Stimulated activated naive CD8-positive, alpha-beta T cell treated with anti-CD3 and anti-CD28 coated beads, Interleukin-15, Interleukin-2, amounts not matched to agents 100 ng/mL and 50 ng/mL, for 24 hours (primary cell): ENCODE data around the gene CDKN2AIP.
"Not testable (repeated sequence)": the region's sequence is repeated elsewhere in the genome, so short reads cannot be mapped to it uniquely, and the experiment has no call there.

Experiments used
- H3K27ac Mint-ChIP-seq: one replicate; pipeline ENCODE4 v1.8.0; 2021; ENCODE audit warnings: mild to moderate bottlenecking, mixed read lengths
- H3K27me3 Mint-ChIP-seq: one replicate; pipeline ENCODE4 v1.8.0; 2021; ENCODE audit warnings: mixed read lengths
- H3K36me3 Mint-ChIP-seq: one replicate; pipeline ENCODE4 v1.8.0; 2021; ENCODE audit warnings: low read depth, mixed read lengths
- H3K4me1 Mint-ChIP-seq: one replicate; pipeline ENCODE4 v1.8.0; 2021; ENCODE audit warnings: low read depth, mixed read lengths
- H3K4me3 Mint-ChIP-seq: one replicate; pipeline ENCODE4 v1.8.0; 2021; ENCODE audit warnings: mild to moderate bottlenecking, mixed read lengths
- H3K9me3 Mint-ChIP-seq: one replicate; pipeline ENCODE4 v1.8.0; 2021; ENCODE audit warnings: mixed read lengths

Gene CDKN2AIP

DNA sequence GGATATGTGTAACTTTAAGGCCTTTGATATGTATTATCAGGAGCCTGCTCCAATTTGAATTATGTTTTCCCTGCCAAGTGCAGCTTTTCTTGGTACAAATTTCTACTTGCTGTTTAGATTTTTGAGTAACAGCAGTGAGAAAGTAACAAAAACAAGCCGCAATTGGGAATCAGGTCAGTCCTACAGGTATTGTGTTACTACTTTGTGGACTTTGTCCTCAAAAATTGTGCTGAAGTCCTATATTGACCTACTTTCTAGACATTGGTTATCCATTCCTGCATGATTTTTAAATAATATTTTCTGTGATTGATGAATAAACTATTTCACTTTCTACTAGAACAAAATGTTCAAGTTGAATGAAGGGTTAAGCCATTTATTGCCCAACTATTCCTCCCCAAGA is 5.7 kb downstream of the CDKN2AIP start:
- H3K36me3 Mint-ChIP-seq = peaks cover 52% of the 10 kb centered on the region
- H3K27me3 Mint-ChIP-seq = no peaks in the 10 kb centered on the region
- H3K4me1 Mint-ChIP-seq = peaks cover 49% of the 10 kb centered on the region
- H3K27ac Mint-ChIP-seq = no peak overlapping the region
- H3K9me3 Mint-ChIP-seq = no peaks in the 10 kb centered on the region
- no peak overlapping the region for H3K4me3 Mint-ChIP-seq

DNA sequence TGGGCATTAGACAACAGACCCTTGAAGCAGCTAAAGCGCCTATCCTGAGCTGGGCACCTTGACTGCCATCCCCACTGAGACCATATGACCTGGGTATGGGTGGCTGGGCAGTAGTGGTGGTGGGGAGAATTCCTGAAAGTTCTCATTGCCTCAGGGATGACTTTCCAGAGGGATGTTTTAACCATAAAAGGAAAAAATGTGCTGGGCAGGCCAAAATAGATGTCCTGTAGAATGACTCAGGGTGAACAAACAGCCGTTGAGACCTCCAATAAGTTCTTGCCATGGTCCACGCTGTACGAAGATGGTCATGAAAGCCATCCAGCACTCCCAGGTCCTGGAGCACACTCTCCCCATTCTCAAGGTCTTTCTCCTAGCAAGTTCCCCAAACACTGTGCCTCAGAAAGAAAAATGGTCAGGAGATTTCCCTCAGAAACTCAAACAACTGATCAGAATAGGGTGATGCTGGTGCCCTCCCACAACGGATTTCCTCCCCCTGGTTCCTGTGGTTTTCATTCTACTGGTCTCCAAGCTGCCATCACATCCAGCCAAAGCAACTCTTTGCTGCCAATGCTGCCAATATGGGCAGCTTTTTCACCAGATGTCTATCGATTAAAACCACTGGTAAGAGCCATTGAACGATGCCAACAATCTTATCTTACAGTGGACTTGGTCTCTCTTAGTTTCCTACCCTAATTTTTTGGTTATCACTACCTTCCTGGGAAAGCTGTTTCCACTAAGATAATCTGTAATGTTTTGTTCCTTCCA is 11.2 kb downstream of the CDKN2AIP start:
- Mint-ChIP-seq H3K27ac (peak overlapping the region; percentile 57), H3K27me3 (no peaks in the 10 kb centered on the region), H3K9me3 (no peaks in the 10 kb centered on the region), H3K36me3 (peaks cover 8% of the 10 kb centered on the region), H3K4me3 (no peak overlapping the region), H3K4me1 (peaks cover 20% of the 10 kb centered on the region)

DNA sequence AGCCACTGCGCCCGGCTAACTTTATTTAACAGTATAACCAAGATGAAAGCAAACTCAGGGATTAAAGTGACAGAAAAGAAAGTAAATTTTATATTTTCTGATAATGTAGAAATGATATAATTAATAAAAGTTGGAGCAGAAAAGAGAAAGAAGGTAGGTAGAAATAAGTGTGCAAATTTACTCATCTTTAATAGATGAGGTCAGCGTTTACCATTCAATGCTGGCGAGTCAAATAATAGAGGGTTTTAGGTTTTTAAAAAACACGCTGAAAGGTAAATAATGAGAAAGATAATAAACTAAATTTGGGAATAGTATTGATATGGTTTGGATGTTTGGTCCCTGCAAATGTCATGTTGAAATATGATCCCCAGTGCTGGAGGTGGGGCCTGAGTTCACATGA is 13.6 kb downstream of the CDKN2AIP start:
- Mint-ChIP-seq H3K27me3 (no peaks in the 10 kb centered on the region), H3K9me3 (no peaks in the 10 kb centered on the region), H3K36me3 (no peaks in the 10 kb centered on the region)

DNA sequence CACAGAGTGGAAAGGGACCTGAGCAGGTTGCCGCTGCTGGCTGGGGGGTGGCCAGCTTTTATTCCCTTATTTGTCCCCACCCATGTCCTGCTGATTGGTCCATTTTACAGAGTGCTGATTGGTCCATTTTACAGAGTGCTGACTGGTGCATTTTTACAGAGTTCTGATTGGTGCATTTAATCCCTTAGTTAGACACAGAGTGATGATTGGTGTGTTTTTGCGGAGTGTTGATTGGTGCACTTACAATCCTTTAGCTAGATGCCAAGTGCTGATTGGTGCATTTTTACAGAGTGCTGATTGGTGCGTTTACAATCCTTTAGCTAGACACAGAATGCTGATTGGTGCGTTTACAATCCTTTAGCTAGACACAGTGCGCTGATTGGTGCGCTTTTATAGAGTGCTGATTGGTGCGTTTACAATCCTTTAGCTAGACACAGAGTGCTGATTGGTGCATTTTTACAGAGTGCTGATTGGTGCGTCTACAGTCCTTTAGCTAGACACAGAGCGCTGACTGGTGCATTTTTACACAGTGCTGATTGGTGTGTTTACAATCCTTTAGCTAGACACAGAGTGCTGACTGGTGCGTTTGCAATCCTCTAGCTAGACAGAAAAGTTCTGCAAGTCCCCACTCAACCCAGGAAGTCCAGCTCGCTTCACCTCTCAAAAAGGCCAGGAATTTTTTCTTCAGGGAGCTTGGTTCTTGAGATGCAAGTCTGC is 19.6 kb downstream of the CDKN2AIP start:
- H3K36me3 Mint-ChIP-seq, H3K9me3 Mint-ChIP-seq, H3K27me3 Mint-ChIP-seq, H3K27ac Mint-ChIP-seq, H3K4me1 Mint-ChIP-seq, H3K4me3 Mint-ChIP-seq: not testable (repeated sequence)

More for the DNA sequence above, 13.6 kb downstream of the CDKN2AIP start:
- no peak overlapping the region for H3K4me3 Mint-ChIP-seq
- H3K4me1 Mint-ChIP-seq = peaks cover 17% of the 10 kb centered on the region
- H3K27ac Mint-ChIP-seq = no peak overlapping the region

DNA sequence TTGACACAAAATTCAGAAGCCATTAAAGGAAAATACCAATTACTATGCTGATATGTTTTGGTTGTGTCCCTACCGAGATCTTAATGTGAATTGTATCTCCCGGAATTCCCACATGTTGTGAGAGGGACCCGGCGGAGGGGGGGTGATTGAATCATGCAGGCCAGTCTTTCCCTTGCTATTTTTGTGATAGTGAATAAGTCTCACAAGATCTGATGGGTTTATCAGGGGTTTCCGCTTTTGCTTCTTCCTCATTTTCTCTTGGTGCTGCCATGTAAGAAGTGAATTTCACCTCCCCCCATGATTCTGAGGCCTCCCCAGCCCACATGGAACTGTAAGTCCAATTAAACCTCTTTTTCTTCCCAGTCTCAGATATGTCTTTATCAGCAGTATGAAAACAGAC is 21.4 kb downstream of the CDKN2AIP start:
- H3K36me3 Mint-ChIP-seq, H3K27me3 Mint-ChIP-seq, H3K9me3 Mint-ChIP-seq, H3K27ac Mint-ChIP-seq, H3K4me3 Mint-ChIP-seq, H3K4me1 Mint-ChIP-seq: not testable (repeated sequence)

DNA sequence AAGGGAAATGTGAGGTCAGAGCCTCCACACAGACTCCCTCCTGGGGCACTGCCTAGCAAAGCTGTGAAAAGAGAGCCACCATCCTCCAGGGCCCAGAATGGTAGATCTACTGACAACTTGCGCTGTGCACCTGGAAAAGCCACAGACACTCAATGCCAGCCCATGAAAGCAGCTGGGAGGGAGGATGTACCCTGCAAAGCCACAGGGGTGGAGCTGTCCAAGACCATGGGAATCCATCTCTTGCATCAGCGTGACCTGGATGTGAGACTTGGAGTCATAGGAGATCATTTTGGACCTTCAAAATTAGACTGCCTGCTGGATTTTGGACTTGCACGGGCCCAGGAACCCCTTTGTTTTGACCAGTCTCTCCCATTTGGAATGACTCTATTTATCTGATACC is 22.8 kb downstream of the CDKN2AIP start:
- H3K27me3 Mint-ChIP-seq = no peaks in the 10 kb centered on the region
- H3K4me3 Mint-ChIP-seq = no peak overlapping the region
- peaks cover 2% of the 10 kb centered on the region for H3K4me1 Mint-ChIP-seq
- H3K9me3 Mint-ChIP-seq = no peaks in the 10 kb centered on the region
- no peak overlapping the region for H3K27ac Mint-ChIP-seq
- no peaks in the 10 kb centered on the region for H3K36me3 Mint-ChIP-seq

DNA sequence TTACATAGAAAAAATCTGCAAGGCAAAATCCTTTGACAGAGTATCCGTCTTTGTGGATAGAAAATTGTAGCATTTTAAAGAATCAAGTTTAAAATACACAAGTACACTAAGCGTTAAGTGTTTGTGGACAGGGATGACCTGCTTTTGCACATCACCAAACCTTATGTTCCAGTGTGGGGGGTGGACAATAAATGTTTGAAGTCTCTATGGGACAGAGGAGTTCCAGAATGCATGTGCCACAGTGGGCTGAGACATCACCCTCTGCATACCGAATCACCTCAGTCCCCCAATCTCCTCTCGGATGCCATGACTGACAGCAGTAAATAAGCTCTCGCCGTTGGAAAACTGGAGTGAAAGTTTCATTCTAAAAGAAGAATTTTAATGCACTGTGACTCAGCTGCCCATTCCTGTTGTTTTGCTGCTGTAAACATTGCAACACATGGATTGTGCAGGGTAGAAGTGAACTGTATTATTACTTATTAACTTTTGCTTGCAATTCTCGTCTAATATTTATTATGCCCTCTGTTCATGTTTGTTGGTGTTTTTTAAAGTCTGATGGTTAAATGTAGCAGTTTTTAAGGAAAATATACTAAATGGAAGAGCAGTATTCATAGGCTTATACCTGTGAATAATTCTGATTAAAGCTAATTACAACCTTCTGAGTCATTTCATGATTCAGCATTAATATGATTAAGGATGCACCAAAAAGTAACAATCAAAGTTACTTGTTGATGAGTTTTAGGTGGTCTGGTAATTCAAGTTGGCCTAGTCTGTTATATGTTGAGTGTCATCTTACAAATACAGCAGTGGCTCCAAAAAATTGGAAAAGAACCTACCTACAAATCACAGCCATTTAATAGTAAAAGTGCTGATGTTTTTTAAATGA is 24.0 kb downstream of the CDKN2AIP start:
- H3K4me3 Mint-ChIP-seq = no peak overlapping the region
- no peaks in the 10 kb centered on the region for H3K27me3 Mint-ChIP-seq
- H3K36me3 Mint-ChIP-seq = no peaks in the 10 kb centered on the region
- H3K27ac Mint-ChIP-seq = no peak overlapping the region
- H3K9me3 Mint-ChIP-seq = no peaks in the 10 kb centered on the region
- peaks cover 6% of the 10 kb centered on the region for H3K4me1 Mint-ChIP-seq

DNA sequence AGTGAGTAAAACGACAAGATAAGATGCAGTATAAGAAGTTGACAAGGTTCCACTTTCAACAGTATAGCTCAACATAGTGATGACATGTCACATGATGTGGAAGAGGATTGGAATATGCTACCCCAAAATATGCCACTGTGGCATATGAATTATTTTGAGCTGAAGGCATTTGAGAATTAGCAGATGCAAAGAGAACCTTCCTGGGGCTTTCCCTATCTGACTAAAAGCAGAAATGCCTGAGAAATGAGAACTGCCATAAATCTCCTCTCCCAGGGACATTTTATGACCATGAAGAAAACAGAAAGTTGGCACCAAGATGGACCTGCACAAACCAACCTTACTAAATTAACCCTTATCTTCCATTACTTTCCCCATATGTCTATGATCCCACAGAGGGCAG is 24.8 kb downstream of the CDKN2AIP start:
- H3K27ac Mint-ChIP-seq = no peak overlapping the region
- H3K27me3 Mint-ChIP-seq = no peaks in the 10 kb centered on the region
- H3K4me1 Mint-ChIP-seq = peaks cover 6% of the 10 kb centered on the region
- no peak overlapping the region for H3K4me3 Mint-ChIP-seq
- H3K36me3 Mint-ChIP-seq = no peaks in the 10 kb centered on the region
- H3K9me3 Mint-ChIP-seq = no peaks in the 10 kb centered on the region

DNA sequence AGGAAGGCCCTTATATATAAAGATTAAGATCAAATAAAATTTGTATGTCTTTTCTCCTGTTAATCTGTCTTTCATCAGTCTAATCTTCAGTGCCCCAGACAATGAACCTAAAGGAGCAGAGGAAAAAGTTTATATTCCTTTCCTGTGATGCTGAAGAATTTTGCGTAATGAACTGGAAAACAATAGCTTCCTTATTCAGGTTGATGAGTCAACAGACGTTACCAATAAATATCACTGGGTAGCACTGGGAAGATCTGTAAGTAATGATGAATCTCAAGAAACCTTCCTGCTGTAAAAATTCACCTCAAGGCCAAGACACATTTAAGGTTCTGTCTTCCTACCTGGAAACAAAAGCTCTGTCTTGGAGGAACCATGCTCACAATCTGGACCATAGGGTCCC is 25.5 kb downstream of the CDKN2AIP start:
- no peak overlapping the region for H3K4me3 Mint-ChIP-seq
- no peak overlapping the region for H3K27ac Mint-ChIP-seq
- H3K4me1 Mint-ChIP-seq = peaks cover 6% of the 10 kb centered on the region
- no peaks in the 10 kb centered on the region for H3K36me3 Mint-ChIP-seq
- H3K9me3 Mint-ChIP-seq = no peaks in the 10 kb centered on the region
- H3K27me3 Mint-ChIP-seq = no peaks in the 10 kb centered on the region

DNA sequence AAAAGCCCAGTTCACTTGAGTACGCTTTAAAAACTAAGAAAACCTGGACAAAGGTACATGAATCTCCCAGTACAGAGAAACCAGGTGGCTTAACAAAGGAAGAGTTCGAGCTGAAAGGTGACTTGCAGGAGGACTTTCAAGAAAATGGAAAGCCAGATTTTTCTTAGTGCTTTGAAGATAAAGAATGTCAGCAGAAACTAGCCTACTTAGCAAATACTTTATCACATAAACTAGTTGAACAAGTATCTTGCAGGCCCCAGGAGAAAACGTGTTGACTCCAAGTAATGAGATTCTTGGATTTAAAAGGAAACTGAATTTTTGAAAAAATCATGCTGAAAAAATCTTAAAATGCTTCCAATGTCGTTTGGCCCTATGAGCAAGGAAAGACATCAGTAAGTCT is 26.4 kb downstream of the CDKN2AIP start:
- H3K27me3 Mint-ChIP-seq = no peaks in the 10 kb centered on the region
- H3K27ac Mint-ChIP-seq = no peak overlapping the region
- no peaks in the 10 kb centered on the region for H3K9me3 Mint-ChIP-seq
- no peaks in the 10 kb centered on the region for H3K36me3 Mint-ChIP-seq
- H3K4me3 Mint-ChIP-seq = no peak overlapping the region
- H3K4me1 Mint-ChIP-seq = peaks cover 6% of the 10 kb centered on the region

DNA sequence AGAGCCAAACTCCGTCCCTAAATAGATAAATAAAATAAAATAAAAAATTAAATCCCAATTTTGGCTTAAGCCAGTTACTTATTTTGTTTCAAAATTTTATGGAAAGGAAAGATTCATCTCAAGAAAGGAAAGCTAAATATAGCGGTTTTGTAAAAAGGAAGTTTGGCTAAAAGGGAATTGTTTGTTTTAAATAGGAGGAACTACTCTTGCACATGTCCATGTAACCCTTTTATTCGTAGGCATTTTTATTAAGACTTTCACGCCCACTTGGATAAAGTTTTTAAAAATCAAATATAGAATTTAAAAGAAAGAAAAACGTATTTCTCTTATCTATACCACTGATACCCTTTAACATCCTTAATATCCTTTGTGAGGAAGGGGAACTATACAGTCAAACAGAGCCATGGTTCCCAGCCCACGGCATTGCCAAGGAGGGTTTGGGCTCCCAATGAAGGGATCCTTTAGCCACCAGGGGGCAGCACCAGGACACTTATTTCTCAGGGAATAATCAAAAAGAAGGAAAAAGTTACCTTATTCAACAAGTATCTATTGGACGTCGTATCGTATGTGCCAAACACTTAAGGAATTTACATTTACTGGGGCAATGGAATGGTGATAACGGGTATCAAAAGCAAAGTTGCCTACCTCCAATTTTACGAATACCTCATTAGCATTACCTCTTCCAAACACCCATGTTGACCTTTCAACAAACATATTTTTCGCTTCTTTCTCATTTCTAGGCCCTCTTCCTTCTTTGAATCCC is 27.7 kb downstream of the CDKN2AIP start:
- no peaks in the 10 kb centered on the region for H3K36me3 Mint-ChIP-seq
- H3K4me3 Mint-ChIP-seq = no peak overlapping the region
- H3K4me1 Mint-ChIP-seq = peaks cover 6% of the 10 kb centered on the region
- no peak overlapping the region for H3K27ac Mint-ChIP-seq
- no peaks in the 10 kb centered on the region for H3K9me3 Mint-ChIP-seq
- no peaks in the 10 kb centered on the region for H3K27me3 Mint-ChIP-seq

DNA sequence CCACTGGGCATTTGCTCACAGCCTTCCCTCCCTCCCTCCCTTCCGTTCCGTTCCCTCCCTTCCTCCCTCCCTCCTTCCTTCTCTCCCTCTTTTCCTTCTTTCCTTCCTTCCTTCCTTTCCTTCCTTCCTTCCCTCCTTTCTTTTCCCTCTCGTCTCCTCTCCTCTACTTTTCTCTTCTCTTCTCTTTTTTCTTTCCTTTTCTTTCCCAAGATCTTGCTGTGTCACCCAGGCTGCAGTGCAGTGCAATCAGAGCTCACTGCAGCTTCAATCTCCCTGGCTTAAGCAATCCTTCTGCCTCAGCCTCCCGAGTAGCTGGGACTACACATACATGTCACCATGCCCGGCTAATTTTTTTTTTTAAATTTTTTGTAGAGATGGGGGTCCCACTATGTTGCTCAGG is 33.7 kb downstream of the CDKN2AIP start:
- H3K27me3 Mint-ChIP-seq = no peaks in the 10 kb centered on the region
- H3K36me3 Mint-ChIP-seq = no peaks in the 10 kb centered on the region
- no peaks in the 10 kb centered on the region for H3K4me1 Mint-ChIP-seq
- H3K27ac Mint-ChIP-seq = no peak overlapping the region
- H3K4me3 Mint-ChIP-seq = no peak overlapping the region
- no peaks in the 10 kb centered on the region for H3K9me3 Mint-ChIP-seq

DNA sequence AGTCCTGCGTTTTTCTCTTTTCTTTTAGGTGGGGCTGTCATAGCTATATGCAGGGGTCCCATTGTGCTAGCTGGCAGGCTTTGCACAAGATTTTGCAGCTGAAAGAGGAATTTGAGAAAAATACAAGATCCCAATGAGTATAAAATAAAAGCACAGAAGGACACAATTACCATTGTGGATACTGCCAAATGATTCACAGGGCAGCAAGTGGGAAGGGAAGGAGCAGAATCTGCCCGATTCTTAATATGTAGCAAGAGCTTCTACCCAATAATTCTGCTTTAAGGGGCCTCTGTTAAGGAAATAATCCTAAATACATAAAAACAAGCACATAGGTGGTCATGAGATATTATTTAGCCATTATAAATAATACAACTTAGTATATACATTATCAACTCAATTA is 34.5 kb downstream of the CDKN2AIP start:
- no peak overlapping the region for H3K27ac Mint-ChIP-seq
- H3K27me3 Mint-ChIP-seq = no peaks in the 10 kb centered on the region
- no peak overlapping the region for H3K4me3 Mint-ChIP-seq
- H3K36me3 Mint-ChIP-seq = no peaks in the 10 kb centered on the region
- H3K4me1 Mint-ChIP-seq = no peaks in the 10 kb centered on the region
- H3K9me3 Mint-ChIP-seq = no peaks in the 10 kb centered on the region

DNA sequence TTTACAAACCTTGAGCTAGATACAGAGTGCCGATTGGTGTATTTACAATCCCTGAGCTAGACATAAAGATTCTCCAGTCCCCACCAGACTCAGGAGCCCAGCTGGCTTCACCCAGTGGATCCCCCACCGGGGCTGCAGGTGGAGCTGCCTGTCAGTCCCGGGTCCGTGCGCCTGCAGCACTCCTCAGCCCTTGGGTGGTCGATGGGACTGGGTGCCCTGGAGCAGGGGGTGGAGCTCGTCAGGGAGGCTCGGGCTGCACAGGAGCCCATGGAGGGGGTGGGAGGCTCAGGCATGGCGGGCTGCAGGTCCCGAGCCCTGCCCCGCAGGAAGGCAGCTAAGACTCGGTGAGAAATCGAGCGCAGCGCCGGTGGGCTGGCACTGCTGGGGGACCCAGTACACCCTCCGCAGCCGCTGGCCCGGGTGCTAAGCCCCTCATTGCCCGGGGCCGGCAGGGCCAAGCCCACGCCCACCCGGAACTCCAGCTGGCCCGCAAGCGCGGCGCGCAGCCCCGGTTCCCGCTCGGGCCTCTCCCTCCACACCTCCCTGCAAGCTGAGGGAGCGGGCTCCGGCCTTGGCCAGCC is 38.2 kb downstream of the CDKN2AIP start:
- H3K4me1 Mint-ChIP-seq, H3K27me3 Mint-ChIP-seq, H3K36me3 Mint-ChIP-seq, H3K9me3 Mint-ChIP-seq, H3K27ac Mint-ChIP-seq, H3K4me3 Mint-ChIP-seq: not testable (repeated sequence)
